IMR-90 (cell line): ENCODE results near the gene PDZD2. TPM values are rescaled to one million over a fixed set of nuclear protein-coding genes. Genes with fewer than 3 reads are reported as not detected.

Source experiments
- ATAC-seq: fragments of 200-7000 bp; cut with Tn5 transposase; 2 replicates; pipeline ENCODE4 v1.9.1; 2020; ENCODE audit warnings: low read depth, mild to moderate bottlenecking, moderate library complexity
- BruUV-seq: library from RNA; stranded (reverse); fragments of 400-500 nt; replicated peaks from 2 replicates; lab custom pipeline; 2021; lab: Mats Ljungman, UMichigan
- CTCF ChIA-PET: fragments of 300-600 bp; formaldehyde crosslinking; extraction: SDS; loops from one replicate; lab custom pipeline; 2021; ENCODE audit warnings: antibody characterized with exemption; lab: Yijun Ruan, JAX
- POLR2A ChIA-PET: fragments of 300-600 bp; sonication (Branson Sonifier 250); formaldehyde crosslinking; loops from one replicate; lab custom pipeline; 2022; ENCODE audit warnings: antibody characterized with exemption; ENCODE audit not compliant: unreplicated experiment; lab: Charles Lee
- DNase-seq: peaks from one replicate; pipeline ENCODE4 v3.0.0; 2013
- H2AFZ ChIP-seq: replicated peaks from 2 replicates; pipeline ENCODE3; 2013; ENCODE audit warnings: low read length, mild to moderate bottlenecking; ENCODE audit not compliant: poor library complexity
- H2AK5ac ChIP-seq: 2 replicates; pipeline ENCODE4 v1.6.1; 2013; ENCODE audit warnings: low read depth, low read length, inconsistent platforms
- H2AK9ac ChIP-seq: replicated peaks from 2 replicates; pipeline ENCODE3; 2013; ENCODE audit warnings: mild to moderate bottlenecking, low read depth, low read length, moderate library complexity; ENCODE audit not compliant: poor library complexity
- H2BK120ac ChIP-seq: 2 replicates; pipeline ENCODE4 v1.6.1; 2013; ENCODE audit warnings: low read depth, low read length, inconsistent platforms
- H2BK15ac ChIP-seq: 3 replicates; pipeline ENCODE4 v1.6.1; 2013; ENCODE audit warnings: low read depth, low read length, inconsistent platforms
- H2BK20ac ChIP-seq: 2 replicates; pipeline ENCODE4 v1.6.1; 2013; ENCODE audit warnings: low read depth, mild to moderate bottlenecking, inconsistent platforms, low read length, moderate library complexity
- H2BK5ac ChIP-seq: 2 replicates; pipeline ENCODE4 v1.6.1; 2013; ENCODE audit warnings: mild to moderate bottlenecking, low read depth, low read length, inconsistent platforms; ENCODE audit not compliant: poor library complexity, severe bottlenecking
- H3K14ac ChIP-seq: replicated peaks from 2 replicates; pipeline ENCODE4 v1.6.1; 2013; ENCODE audit warnings: low read depth, low read length, inconsistent platforms
- H3K18ac ChIP-seq: 2 replicates; pipeline ENCODE4 v1.6.1; 2013; ENCODE audit warnings: low read depth, low read length, control low read depth
- H3K23ac ChIP-seq: 2 replicates; pipeline ENCODE4 v1.6.1; 2013; ENCODE audit warnings: low read depth, low read length, inconsistent platforms
- H3K27ac ChIP-seq: 2 replicates; pipeline ENCODE4 v1.5.1; 2013; ENCODE audit warnings: mild to moderate bottlenecking, control low read depth, low read length; ENCODE audit not compliant: insufficient read depth
- H3K27me3 ChIP-seq: 2 replicates; pipeline ENCODE4 v1.6.1; 2013; ENCODE audit warnings: low read length; ENCODE audit not compliant: control insufficient read depth, insufficient read depth
- H3K36me3 ChIP-seq: 2 replicates; pipeline ENCODE4 v1.6.1; 2013; ENCODE audit warnings: low read length, mixed read lengths; ENCODE audit not compliant: control insufficient read depth, insufficient read depth
- H3K4ac ChIP-seq: 2 replicates; pipeline ENCODE4 v1.6.1; 2013; ENCODE audit warnings: low read depth, low read length, inconsistent platforms
- H3K4me1 ChIP-seq: 2 replicates; pipeline ENCODE4 v1.6.1; 2013; ENCODE audit warnings: low read length, mixed read lengths; ENCODE audit not compliant: control insufficient read depth, insufficient read depth
- H3K4me2 ChIP-seq: 2 replicates; pipeline ENCODE4 v1.6.1; 2013; ENCODE audit warnings: low read depth, mild to moderate bottlenecking, control low read depth, low read length, moderate library complexity
- H3K4me3 ChIP-seq: 2 replicates; pipeline ENCODE4 v1.5.1; 2013; ENCODE audit warnings: low read depth, mild to moderate bottlenecking, control low read depth, low read length, moderate library complexity; ENCODE audit not compliant: insufficient read depth
- H3K56ac ChIP-seq: 2 replicates; pipeline ENCODE4 v1.6.1; 2013; ENCODE audit warnings: low read length, inconsistent platforms; ENCODE audit not compliant: insufficient read depth; ENCODE audit errors: extremely low read depth
- H3K79me1 ChIP-seq, 2 experiments: 2 replicates each; pipeline ENCODE4 v1.6.1; 2013; ENCODE audit warnings: low read length in 2 of 2, inconsistent platforms in 1 of 2, low read depth in 1 of 2
- H3K9ac ChIP-seq: 2 replicates; pipeline ENCODE4 v1.6.1; 2013; ENCODE audit warnings: low read depth, low read length, control low read depth
- H3K9me1 ChIP-seq: 2 replicates; pipeline ENCODE4 v1.6.1; 2013; ENCODE audit warnings: low read length, inconsistent platforms; ENCODE audit not compliant: insufficient read depth
- H3K9me3 ChIP-seq: 2 replicates; pipeline ENCODE4 v1.6.1; 2013; ENCODE audit warnings: low read length; ENCODE audit not compliant: control insufficient read depth, insufficient read depth
- H4K20me1 ChIP-seq: 2 replicates; pipeline ENCODE4 v1.6.1; 2013; ENCODE audit warnings: low read length, inconsistent platforms; ENCODE audit not compliant: insufficient read depth
- H4K5ac ChIP-seq: 2 replicates; pipeline ENCODE4 v1.6.1; 2013; ENCODE audit warnings: mild to moderate bottlenecking, low read depth, low read length, control low read depth
- H4K8ac ChIP-seq, 2 experiments: 2 replicates each; pipeline ENCODE4 v1.6.1; 2013; ENCODE audit warnings: low read depth in 2 of 2, low read length in 2 of 2, control low read depth in 1 of 2, inconsistent platforms in 1 of 2
- H4K91ac ChIP-seq: 2 replicates; pipeline ENCODE4 v1.6.1; 2013; ENCODE audit warnings: low read depth, low read length, inconsistent platforms; ENCODE audit not compliant: insufficient read depth
- RCOR1 ChIP-seq: IDR thresholded peaks from 2 replicates; pipeline ENCODE4 v1.6.1; 2012; ENCODE audit warnings: mild to moderate bottlenecking, low read length, improper control_type of control experiment; ENCODE audit not compliant: insufficient replicate concordance
- RFX5 ChIP-seq: IDR thresholded peaks from 2 replicates; pipeline ENCODE4 v1.8.0; 2012; ENCODE audit warnings: low read depth, mild to moderate bottlenecking, low read length, moderate library complexity
- WGBS, 2 experiments: methylation state at CpG; one replicate each; pipeline versions ENCODE4 v1.1.5 to v1.1.7; 2013; ENCODE audit warnings: missing lambda C conversion rate in 2 of 2; ENCODE audit not compliant: insufficient read length in 1 of 2; ENCODE audit errors: extremely low coverage in 2 of 2; 5-methylcytosine and 5-hydroxymethylcytosine counted together
- dilution Hi-C: fragments of 300-500 bp; cut with HindIII; formaldehyde crosslinking; loops from one replicate; pipeline ENCODE4 v1.14.3; 2018; ENCODE audit warnings: low sequenced_read_pairs; ENCODE audit not compliant: unreplicated experiment
- in situ Hi-C: fragments of 300-500 bp; cut with MboI; formaldehyde crosslinking; loops from 3 replicates; pipeline ENCODE4 v1.14.3; 2019; ENCODE audit warnings: low sequenced_read_pairs, inconsistent platforms, mixed read lengths
- intact Hi-C: fragments of 100-400 bp; cut with micrococcal nuclease; formaldehyde crosslinking; loops from 2 replicates; pipeline ENCODE4 v1.10.0; 2022
- polyA plus RNA-seq, 3 experiments: library from polyadenylated mRNA; depleted of rRNA; stranded (reverse); fragments of >200 nt; gene quantifications; 2 replicates each; pipeline ENCODE4 v1.2.3, GENCODE V29; 2012; ENCODE audit warnings: low replicate concordance in 1 of 3
- total RNA-seq: library from RNA; depleted of rRNA; stranded (reverse); fragments of >200 nt; gene quantifications from 2 replicates; pipeline ENCODE4 v1.2.3, GENCODE V29; 2012

PDZD2 gene
- total and polyA plus RNA-seq, 2 of the 4 experiments (the other 2 are of a cell fraction): under 0.01 to 0.02 TPM

- Histone ChIP-seq H2AK5ac (no peak overlapping the region), H4K20me1 (no peaks in the 10 kb centered on the region), H3K4me2 (no peak overlapping the region), H2AFZ (no peak overlapping the region), H3K4ac (no peak overlapping the region), H3K4me3 (no peak overlapping the region), H3K14ac (no peak overlapping the region), H2BK120ac (no peak overlapping the region), H3K9me3 (no peaks in the 10 kb centered on the region), H3K56ac (no peak overlapping the region), H2AK9ac (no peak overlapping the region), H3K36me3 (no peaks in the 10 kb centered on the region), H3K18ac (no peak overlapping the region), H2BK5ac (no peak overlapping the region), H4K91ac (no peak overlapping the region), H3K27ac (no peak overlapping the region), H2BK15ac (no peak overlapping the region), H3K27me3 (peaks cover 16% of the 10 kb centered on the region), H3K9me1 (no peaks in the 10 kb centered on the region), H2BK20ac (no peak overlapping the region), H3K23ac (no peak overlapping the region), H3K4me1 (no peaks in the 10 kb centered on the region), H3K9ac (no peak overlapping the region), H3K79me1 (no peaks in the 10 kb centered on the region), H4K5ac (no peak overlapping the region), H4K8ac (no peak overlapping the region)
- BruUV-seq: no TSS peak
- CTCF ChIA-PET: no interaction called here
- DNase-seq (no peak), ATAC-seq (no peak)
- TF ChIP-seq RFX5: no peak
- no peak for TF ChIP-seq RCOR1
- dilution Hi-C loops (no loop called here), in situ Hi-C loops (no loop called here), intact Hi-C loops (no loop called here)
- 54% methylated on average over 3 of the region's 6 CpGs; no CpG with 5 or more reads in 1 of the 2 experiments for WGBS, 2 experiments
- POLR2A ChIA-PET: no interaction called here
Measured at GRCh38 chr5:31675472-31675871, 36.5 kb downstream of the PDZD2 start.
